ENCODE measurements around the gene FAM89A. TPM values are rescaled to one million over a fixed set of nuclear protein-coding genes. Genes with fewer than 3 reads are reported as not detected.

FAM89A gene
- total RNA-seq, 1 experiment from 2014 or later = 7.5 TPM

GRCh38 chr1:230977761-230978490 lies 62.1 kb downstream of the FAM89A start:
- BruUV-seq (replicated peaks) = no TSS peak
- H2AFZ ChIP-seq (ENCODE audit: low read length) = peak overlapping the region; percentile 74
- H3K9ac ChIP-seq (ENCODE audit: low read length) = peak overlapping the region; percentile 73
- ATAC-seq (peak; percentile 18), DNase-seq (peak; percentile 57)
- CTCF ChIA-PET = interaction anchor here (1.2 kb wide), 1 partner anchor 180 kb away, joined by 3 read pairs; no protein-coding TSS in a partner anchor
- H3K36me3 ChIP-seq (ENCODE audit: low read depth, low read length) = peaks cover 22% of the 10 kb centered on the region
- H3K27me3 ChIP-seq (ENCODE audit: low read length) = no peaks in the 10 kb centered on the region
- H3K4me3 ChIP-seq (ENCODE audit: low read length) = peak overlapping the region; percentile 91
- intact Hi-C loops (cut with micrococcal nuclease) = loop anchor here (2.0 to 10.0 kb wide), 3 partner anchors 111 to 357 kb away; partner anchors contain the start of genes COG2, EXOC8 and SPRTN
- no peaks in the 10 kb centered on the region for H3F3A ChIP-seq (ENCODE audit: low read length, unreplicated experiment)
- no peak for TF ChIP-seq EZH2 (IDR thresholded peaks at IDR 0.05; ENCODE audit: low read length, unreplicated experiment)
- TF ChIP-seq CTCF (conservative IDR thresholded peaks at IDR 0.05; ENCODE audit: low read depth, low read length) = no peak
- no peak for TF ChIP-seq EZH2phosphoT487 (IDR thresholded peaks at IDR 0.05; ENCODE audit: borderline replicate concordance, low read length)
- H3K79me2 ChIP-seq (ENCODE audit: low read length) = peaks cover 73% of the 10 kb centered on the region
- H3K4me1 ChIP-seq (ENCODE audit: insufficient read depth, low read length) = peaks cover 24% of the 10 kb centered on the region
- H3K27ac ChIP-seq (ENCODE audit: low read length) = no peak overlapping the region
- POLR2A ChIA-PET (ENCODE audit: unreplicated experiment) = no interaction called here
- H3K9me2 ChIP-seq (replicated peaks; ENCODE audit: low read length) = no peaks in the 10 kb centered on the region
- no peaks in the 10 kb centered on the region; the same call in 1 of the 2 replicates for H4K20me1 ChIP-seq (ENCODE audit: low read length)
- peak overlapping the region; percentile 95 for H3K4me2 ChIP-seq (ENCODE audit: low read length)
- H3K9me3 ChIP-seq (ENCODE audit: low read length) = no peaks in the 10 kb centered on the region

- Histone ChIP-seq H2AFZ (ENCODE audit: low read length) (peak overlapping the region; percentile 74), H3K9me3 (ENCODE audit: low read length) (no peaks in the 10 kb centered on the region), H3K4me1 (ENCODE audit: insufficient read depth, low read length) (peaks cover 28% of the 10 kb centered on the region), H3K27ac (ENCODE audit: low read length) (no peak overlapping the region), H3K4me3 (ENCODE audit: low read length) (peak overlapping the region; percentile 91), H3K4me2 (ENCODE audit: low read length) (peak overlapping the region; percentile 95), H3K9me2 (replicated peaks; ENCODE audit: low read length) (no peaks in the 10 kb centered on the region), H3K9ac (ENCODE audit: low read length) (peak overlapping the region; percentile 73), H3K79me2 (ENCODE audit: low read length) (peaks cover 64% of the 10 kb centered on the region), H4K20me1 (ENCODE audit: low read length) (no peaks in the 10 kb centered on the region; the same call in 1 of the 2 replicates), H3F3A (ENCODE audit: low read length, unreplicated experiment) (no peaks in the 10 kb centered on the region), H3K36me3 (ENCODE audit: low read depth, low read length) (peaks cover 14% of the 10 kb centered on the region), H3K27me3 (ENCODE audit: low read length) (no peaks in the 10 kb centered on the region)
- TF ChIP-seq EZH2 (IDR thresholded peaks at IDR 0.05; ENCODE audit: low read length, unreplicated experiment) = no peak
- no peak for TF ChIP-seq CTCF (conservative IDR thresholded peaks at IDR 0.05; ENCODE audit: low read depth, low read length)
- TF ChIP-seq EZH2phosphoT487 (IDR thresholded peaks at IDR 0.05; ENCODE audit: borderline replicate concordance, low read length) = no peak
- DNase-seq = no peak
- ChIA-PET CTCF (no interaction called here), POLR2A (ENCODE audit: unreplicated experiment) (no interaction called here)
- intact Hi-C loops (cut with micrococcal nuclease) = loop anchor here (10.0 kb wide), 1 partner anchor 358 kb away; the partner anchor contains the start of genes EXOC8 and SPRTN
- ATAC-seq = no peak
- BruUV-seq (replicated peaks) = TSS peak; percentile 34
Measured at GRCh38 chr1:230976825-230977747, 63.0 kb downstream of the FAM89A start.

Data from PC-3 (cell line).